GM19043 (cell line): ENCODE data around the gene ISY1.
"Not testable (repeated sequence)": the region's sequence is repeated elsewhere in the genome, so short reads cannot be mapped to it uniquely, and the experiment has no call there.

Experiments used
- ATAC-seq: cut with Tn5 transposase; IDR thresholded peaks from one replicate; pipeline ENCODE4 v1.9.1; 2021; ENCODE audit warnings: low read depth; ENCODE audit not compliant: unreplicated experiment

The ISY1 gene

GRCh38 chr3:129173206-129173605 lies 12.3 kb upstream of the ISY1 start:
- no peak for ATAC-seq

DNA sequence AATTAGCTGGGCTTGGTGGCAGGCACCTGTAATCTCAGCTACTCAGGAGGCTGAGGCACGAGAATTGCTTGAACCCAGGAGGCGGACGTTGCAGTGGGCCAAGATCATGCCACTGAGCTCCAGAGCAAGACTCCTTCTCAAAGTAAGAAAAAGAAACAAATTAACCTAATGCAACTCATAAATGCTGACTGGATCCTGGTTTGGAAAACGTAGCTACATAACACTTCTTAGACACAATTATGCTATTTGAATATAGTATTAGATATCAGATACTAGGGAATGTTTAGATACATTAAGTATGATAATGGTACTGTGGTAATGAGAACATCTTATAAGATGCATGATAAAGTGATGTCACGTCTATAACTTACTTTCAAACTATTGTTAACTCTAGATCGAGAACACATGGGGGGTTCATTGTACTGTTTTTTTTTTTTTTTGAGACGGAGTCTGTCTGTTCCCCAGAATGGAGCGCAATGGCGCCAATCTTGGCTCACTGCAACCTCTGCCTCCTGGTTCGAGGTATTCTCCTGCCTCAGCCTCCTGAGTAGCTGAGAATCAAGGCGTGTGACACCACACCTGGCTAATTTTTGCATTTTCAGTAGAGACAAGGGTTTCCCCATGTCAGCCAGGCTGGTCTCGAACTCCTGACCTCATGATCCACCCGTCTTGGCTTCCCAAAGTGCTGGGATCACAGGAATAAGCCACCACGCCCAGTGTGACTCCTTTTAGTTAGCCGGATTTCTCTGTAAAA lies 5.9 kb upstream of the ISY1 start:
- ATAC-seq = no peak

- ATAC-seq = not testable (repeated sequence)
These were observed 4.7 kb upstream of the ISY1 start for GRCh38 chr3:129165594-129165993.

- ATAC-seq = no peak
These were observed 3.6 kb upstream of the ISY1 start for GRCh38 chr3:129164500-129164899.

DNA sequence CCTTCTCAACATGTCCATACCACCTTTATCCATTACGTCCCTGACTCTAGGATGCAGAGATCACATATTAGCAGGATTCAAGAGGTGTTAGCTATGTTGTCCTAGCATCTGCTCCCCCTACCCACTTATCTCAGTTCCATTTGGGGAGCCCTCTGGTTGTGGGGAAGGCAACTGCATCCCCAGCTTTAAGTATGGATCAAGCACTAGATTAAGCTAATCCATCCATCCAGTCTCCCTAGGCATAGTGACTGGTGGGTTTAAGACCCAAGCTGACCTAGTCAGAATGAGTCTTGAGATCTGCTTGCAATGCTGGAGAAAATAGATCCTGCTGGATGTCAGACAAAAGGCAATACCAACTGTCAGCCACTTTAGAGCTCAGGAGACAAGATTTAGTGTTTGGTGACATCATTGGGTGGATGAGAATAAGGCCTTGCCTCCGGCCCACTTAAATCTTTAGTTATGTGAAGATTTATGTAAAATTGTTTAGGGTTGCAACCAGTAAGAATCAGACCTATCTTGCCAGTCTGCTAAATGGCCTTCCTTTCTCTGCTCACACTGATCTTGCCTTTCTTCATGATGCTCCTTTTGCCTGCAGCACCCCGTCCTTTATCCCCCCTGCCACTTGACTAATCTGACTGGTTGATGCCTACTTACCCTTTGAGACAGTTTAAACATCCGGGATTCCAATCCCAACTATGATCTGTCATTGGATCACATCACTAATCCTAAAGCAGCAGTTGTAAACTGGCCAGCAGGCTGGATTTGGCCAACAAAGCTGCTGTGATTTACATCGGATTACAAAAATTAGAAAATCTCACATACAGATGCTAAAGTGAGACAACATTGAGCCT lies 2.1 kb upstream of the ISY1 start:
- no peak for ATAC-seq

DNA sequence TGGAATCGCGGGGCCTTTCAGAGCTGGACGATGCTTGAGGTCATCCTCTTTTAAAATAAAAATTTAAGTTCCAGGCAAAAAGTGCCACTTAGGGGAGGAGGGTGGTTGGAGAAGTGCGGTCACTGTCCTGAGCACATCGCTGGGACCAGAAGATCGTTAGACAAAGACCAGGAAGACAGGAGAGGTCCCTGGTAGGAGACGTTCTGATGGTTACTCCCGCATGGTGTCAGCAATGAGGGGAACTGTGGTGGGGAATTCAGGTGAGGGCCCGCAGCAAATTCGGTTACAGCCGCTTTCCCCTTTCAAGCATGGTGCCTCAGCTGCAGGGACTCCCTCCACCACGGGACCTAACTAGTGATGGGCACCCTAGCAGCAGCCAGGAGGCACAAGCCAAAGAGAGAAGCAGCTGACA lies 1.0 kb upstream of the ISY1 start:
- ATAC-seq = no peak

- no peak for ATAC-seq
These were observed 16.1 kb downstream of the ISY1 start for GRCh38 chr3:129144786-129145185.

- ATAC-seq = not testable (repeated sequence)
These were observed 19.9 kb downstream of the ISY1 start for GRCh38 chr3:129141011-129141410.

DNA sequence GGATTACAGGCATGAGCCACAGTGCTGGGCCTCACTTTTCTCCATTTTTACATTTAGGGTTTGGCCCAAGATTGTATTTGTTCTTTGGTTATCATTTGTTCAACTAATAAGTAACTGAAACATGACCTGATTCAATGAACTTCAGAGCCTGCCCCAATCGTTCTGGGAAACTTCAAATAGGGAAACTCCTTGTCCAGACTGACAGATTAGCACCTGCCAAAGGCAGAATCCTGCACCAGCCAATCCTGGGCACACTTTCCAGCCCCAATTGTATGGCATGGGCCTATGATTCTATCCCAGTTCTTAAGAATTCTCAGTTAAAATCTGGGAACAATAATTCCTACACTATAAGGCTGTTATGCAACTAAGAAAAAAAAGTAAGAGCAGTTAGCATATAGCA lies 21.0 kb downstream of the ISY1 start:
- no peak for ATAC-seq

DNA sequence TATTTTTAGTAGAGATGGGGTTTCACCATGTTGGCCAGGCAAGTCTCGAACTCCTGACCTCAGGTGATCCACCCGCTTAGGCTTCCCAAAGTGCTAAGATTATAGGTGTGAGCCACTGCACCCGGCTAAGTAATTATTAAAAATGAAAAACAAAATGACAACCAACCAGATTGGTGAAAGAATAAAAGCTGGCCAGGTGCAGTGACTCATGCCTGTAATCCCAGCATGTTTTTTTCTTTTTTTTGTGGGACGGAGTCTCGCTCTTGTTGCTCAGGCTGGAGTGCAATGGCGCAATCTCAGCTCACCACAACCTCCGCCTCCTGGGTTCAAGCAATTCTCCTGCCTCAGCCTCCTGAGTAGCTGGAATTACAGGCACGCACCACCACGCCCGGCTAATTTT lies 24.6 kb downstream of the ISY1 start:
- not testable (repeated sequence) for ATAC-seq

DNA sequence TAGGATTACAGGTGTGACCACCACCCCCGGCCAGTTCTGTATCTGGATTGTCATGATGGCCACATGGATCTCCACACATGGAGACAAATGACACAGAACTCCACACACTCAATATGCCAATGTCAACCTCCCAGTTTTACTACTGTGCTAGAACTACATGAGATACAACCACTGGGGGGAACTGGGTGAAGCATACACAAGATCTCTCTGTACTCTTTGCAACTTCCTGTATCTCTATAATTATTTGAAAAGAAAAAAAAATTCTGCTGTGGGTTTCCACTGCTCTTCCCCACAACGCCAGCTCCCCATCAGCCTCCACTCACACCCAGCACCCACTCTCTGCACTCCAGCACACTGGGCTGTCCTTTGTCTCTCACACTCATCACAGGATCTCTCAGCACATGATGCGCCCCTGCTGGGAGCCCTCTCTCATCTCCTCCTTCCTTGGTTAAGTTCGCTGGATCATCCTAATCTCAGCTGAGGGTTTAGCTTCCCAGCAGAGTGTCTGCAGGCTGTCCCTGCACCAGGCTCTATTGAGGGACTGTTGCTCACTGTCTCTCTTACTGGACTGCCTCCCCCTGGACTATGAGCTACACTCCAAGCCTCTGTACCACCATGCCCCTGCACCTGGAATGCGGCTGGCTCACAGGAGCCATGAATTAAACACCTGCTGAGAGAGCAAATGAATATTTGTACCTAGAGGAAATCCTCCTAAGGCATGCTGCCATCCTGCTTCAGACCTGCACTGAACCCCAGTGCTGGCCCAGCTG lies 28.6 kb downstream of the ISY1 start:
- ATAC-seq = no peak

- ATAC-seq = no peak
These were observed 29.3 kb downstream of the ISY1 start for GRCh38 chr3:129131465-129132088.

DNA sequence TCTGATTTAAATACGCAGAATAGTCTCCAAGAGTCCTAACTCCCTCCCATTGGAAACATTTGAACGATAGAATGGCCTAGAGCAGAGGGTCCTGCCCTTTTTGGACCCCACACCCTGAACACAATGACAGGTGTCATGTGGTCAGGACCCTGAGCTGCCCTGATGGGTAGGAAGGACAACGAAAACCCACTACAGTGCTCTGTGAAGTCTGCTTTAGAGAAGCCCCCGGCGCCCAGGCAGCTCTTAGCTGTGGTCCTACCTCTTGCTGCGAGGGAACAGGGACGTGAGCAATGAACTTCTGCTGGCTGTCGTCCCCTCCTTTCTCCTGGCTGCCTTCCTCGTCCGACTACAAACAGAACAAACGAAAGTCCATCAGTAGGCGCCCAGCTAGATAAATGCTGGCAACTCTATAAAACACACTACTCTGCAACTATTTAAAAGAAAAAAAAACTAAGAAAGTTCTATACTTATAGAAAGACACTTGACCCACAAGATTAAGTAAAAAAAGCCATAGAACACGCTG lies 30.5 kb downstream of the ISY1 start:
- ATAC-seq = no peak

- ATAC-seq = no peak
These were observed 32.3 kb downstream of the ISY1 start for GRCh38 chr3:129128357-129129155.

DNA sequence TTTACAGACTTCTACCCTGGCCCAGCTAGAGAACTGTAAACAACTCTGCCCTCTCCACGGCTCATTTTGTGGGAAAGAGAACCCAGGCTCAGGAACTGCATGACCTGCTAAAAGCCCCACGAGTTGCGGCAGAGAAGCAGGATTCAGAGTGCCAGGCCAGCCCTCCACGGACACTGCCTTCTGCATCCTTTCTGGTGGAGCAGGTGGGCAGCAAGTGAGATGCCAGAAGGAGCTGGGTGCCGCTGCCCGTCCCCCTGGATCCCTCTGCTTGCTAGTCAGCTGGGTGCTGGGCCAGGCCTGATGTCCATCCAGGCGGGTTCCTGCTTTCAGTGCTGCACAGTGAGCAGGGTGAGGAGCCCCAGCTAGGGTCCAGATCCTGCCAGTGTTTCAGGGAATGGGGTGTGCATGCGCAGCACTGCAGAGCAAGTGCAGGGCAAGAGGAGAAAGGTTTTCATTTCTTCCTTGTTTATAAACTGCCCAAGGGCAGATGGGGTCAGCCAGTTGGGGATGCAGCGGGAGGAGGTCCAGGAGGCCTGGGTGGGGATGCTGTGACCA lies 34.1 kb downstream of the ISY1 start:
- no peak for ATAC-seq

DNA sequence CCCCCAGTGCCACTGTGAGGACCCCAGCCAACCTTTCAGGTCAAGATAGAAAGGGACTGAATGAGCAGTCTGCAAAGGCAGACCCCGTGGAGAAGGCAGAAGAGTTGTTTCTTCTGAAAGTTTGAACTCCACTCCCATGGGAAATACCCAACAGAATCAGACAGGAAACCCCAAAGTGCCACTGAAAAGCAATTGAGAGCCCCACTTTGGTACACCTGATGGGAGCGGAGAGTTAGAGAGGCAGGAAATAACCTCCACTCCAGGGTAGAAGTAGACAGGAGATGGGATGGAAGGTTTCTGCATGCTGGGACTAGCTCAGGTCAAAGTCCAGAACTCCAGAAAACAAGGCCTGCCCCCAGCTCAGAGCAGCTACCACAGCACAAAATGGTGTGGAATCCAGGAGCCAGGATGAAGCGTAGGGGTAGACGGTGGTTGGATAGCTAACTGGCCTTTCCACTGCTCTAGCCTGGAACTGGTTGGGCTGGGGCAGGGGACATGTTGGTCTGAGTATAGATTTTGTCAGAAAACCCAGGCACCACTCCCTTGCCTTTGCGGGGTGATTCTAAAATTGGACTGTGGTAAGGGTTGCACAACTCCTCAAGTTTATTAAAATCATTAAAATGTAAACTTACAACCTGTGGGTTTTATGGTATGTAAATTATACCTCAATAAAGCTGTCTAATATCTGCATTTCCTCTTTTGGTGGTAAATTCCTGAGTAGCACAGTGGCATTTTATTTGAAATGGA lies 37.4 kb downstream of the ISY1 start:
- ATAC-seq = no peak

- no peak for ATAC-seq
These were observed 38.4 kb downstream of the ISY1 start for GRCh38 chr3:129122412-129123011.

- peak; percentile 32 for ATAC-seq
These were observed 39.0 kb downstream of the ISY1 start, which contains the start of gene RAB43 for GRCh38 chr3:129121792-129122411. Gene RAB43 (minus strand): TSS chr3:129121804. CDS start chr3:129121489, 315 bp downstream.
